Measurements from ENCODE around the gene EME2. TPM values are rescaled to one million over a fixed set of nuclear protein-coding genes. Genes with fewer than 3 reads are reported as not detected.
A peak's percentile ranks its signal among the peaks of the same experiment; 100 is the strongest.

The EME2 gene
- total RNA-seq, 1 experiment from 2014 or later, result 19.5 TPM

DNA sequence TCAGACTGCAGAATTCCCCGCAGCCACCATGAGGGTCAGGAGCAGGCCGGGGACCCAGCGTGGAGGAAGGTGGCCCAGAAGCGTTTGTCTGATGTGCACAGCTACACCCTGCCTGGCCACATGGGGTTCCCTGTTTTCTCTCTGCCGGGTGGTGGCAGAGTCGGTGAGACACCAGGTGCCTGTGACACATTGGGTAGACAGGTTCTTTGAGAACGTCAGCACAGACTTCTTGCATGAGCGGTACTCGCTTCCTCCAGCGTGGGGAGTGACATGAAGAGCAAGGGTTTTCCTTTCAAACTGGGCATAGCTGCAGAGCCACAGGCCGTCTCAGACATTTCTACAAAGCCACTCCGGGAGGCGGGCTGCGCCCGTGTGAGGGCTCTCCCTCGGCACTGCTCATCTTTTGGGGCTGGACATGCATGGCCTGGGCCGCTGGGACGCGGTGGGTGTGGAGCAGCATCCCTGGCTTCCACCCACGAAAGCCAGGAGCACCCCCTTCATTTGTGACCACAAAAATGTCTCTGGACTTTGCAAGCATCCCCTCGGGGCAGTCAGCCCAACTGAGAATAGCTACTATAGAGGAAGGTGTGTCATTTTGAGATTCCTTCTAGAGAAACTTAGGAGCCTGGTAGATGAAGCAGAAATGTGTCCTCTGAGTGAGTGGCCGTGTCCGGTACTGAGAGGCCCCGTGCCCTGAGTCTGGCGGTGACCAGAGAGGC, 27.3 kb upstream of the EME2 start:
- TF ChIP-seq EZH2 (IDR thresholded peaks at IDR 0.05; ENCODE audit: borderline replicate concordance, low read depth, low read length, poor library complexity, severe bottlenecking), result no peak
- no peak for TF ChIP-seq CTCF (conservative IDR thresholded peaks at IDR 0.05; ENCODE audit: low read depth, low read length)
- Histone ChIP-seq H3K9me3 (ENCODE audit: low read depth, low read length, poor library complexity, severe bottlenecking) (no peaks in the 10 kb centered on the region), H3K27ac (ENCODE audit: low read depth, low read length, poor library complexity, severe bottlenecking) (no peak overlapping the region), H3K27me3 (replicated peaks; ENCODE audit: insufficient read depth, low read depth, low read length, poor library complexity) (no peaks in the 10 kb centered on the region), H3K4me1 (ENCODE audit: insufficient read depth, low read length, poor library complexity, severe bottlenecking) (no peaks in the 10 kb centered on the region), H3K36me3 (ENCODE audit: insufficient read depth, low read length, poor library complexity, severe bottlenecking) (peaks cover 14% of the 10 kb centered on the region), H3K4me3 (ENCODE audit: low read depth, low read length, poor library complexity, severe bottlenecking) (no peak overlapping the region)
- DNase-seq (ENCODE audit: low spot score), result no peak
- ChIA-PET POLR2A (ENCODE audit: low non-redundant PET) (no interaction called here), CTCF (no interaction called here)
- intact Hi-C loops (cut with micrococcal nuclease; ENCODE audit: unreplicated experiment), result no loop called here
- no TSS peak for BruUV-seq (replicated peaks)

GRCh38 chr16:1745900-1746692, 26.5 kb upstream of the EME2 start:
- no TSS peak for BruUV-seq (replicated peaks)
- intact Hi-C loops (cut with micrococcal nuclease; ENCODE audit: unreplicated experiment), result no loop called here
- H3K4me3 ChIP-seq (ENCODE audit: low read depth, low read length, poor library complexity, severe bottlenecking), result no peak overlapping the region
- H3K9me3 ChIP-seq (ENCODE audit: low read depth, low read length, poor library complexity, severe bottlenecking), result no peaks in the 10 kb centered on the region
- no peak for TF ChIP-seq CTCF (conservative IDR thresholded peaks at IDR 0.05; ENCODE audit: low read depth, low read length)
- no peak for TF ChIP-seq EZH2 (IDR thresholded peaks at IDR 0.05; ENCODE audit: borderline replicate concordance, low read depth, low read length, poor library complexity, severe bottlenecking)
- ChIA-PET POLR2A (ENCODE audit: low non-redundant PET) (no interaction called here), CTCF (interaction anchor here (0.6 kb wide), 1 partner anchor 183 kb away, joined by 10 read pairs; no protein-coding TSS in a partner anchor)
- no peaks in the 10 kb centered on the region for H3K4me1 ChIP-seq (ENCODE audit: insufficient read depth, low read length, poor library complexity, severe bottlenecking)
- peak; percentile 38 for DNase-seq (ENCODE audit: low spot score)
- no peaks in the 10 kb centered on the region for H3K27me3 ChIP-seq (replicated peaks; ENCODE audit: insufficient read depth, low read depth, low read length, poor library complexity)
- H3K27ac ChIP-seq (ENCODE audit: low read depth, low read length, poor library complexity, severe bottlenecking), result peak overlapping the region; percentile 30
- peaks cover 14% of the 10 kb centered on the region for H3K36me3 ChIP-seq (ENCODE audit: insufficient read depth, low read length, poor library complexity, severe bottlenecking)

- no TSS peak for BruUV-seq (replicated peaks)
- Histone ChIP-seq H3K4me3 (ENCODE audit: low read depth, low read length, poor library complexity, severe bottlenecking) (no peak overlapping the region), H3K27me3 (replicated peaks; ENCODE audit: insufficient read depth, low read depth, low read length, poor library complexity) (no peaks in the 10 kb centered on the region), H3K36me3 (ENCODE audit: insufficient read depth, low read length, poor library complexity, severe bottlenecking) (peaks cover 15% of the 10 kb centered on the region), H3K4me1 (ENCODE audit: insufficient read depth, low read length, poor library complexity, severe bottlenecking) (no peaks in the 10 kb centered on the region), H3K27ac (ENCODE audit: low read depth, low read length, poor library complexity, severe bottlenecking) (peak overlapping the region; percentile 30), H3K9me3 (ENCODE audit: low read depth, low read length, poor library complexity, severe bottlenecking) (no peaks in the 10 kb centered on the region)
- DNase-seq (ENCODE audit: low spot score), result no peak
- intact Hi-C loops (cut with micrococcal nuclease; ENCODE audit: unreplicated experiment), result no loop called here
- POLR2A ChIA-PET (ENCODE audit: low non-redundant PET), result no interaction called here
- CTCF ChIA-PET, result interaction anchor here (0.6 kb wide), 1 partner anchor 182 kb away, joined by 10 read pairs; no protein-coding TSS in a partner anchor
- TF ChIP-seq CTCF (conservative IDR thresholded peaks at IDR 0.05; ENCODE audit: low read depth, low read length) (no peak), EZH2 (IDR thresholded peaks at IDR 0.05; ENCODE audit: borderline replicate concordance, low read depth, low read length, poor library complexity, severe bottlenecking) (no peak)
These were observed 25.9 kb upstream of the EME2 start for GRCh38 chr16:1746693-1747195.

Data from A673 (cell line).